K562 (cell line): ENCODE data around the gene CNOT4. TPM values are rescaled to one million over a fixed set of nuclear protein-coding genes. Genes with fewer than 3 reads are reported as not detected.

Experiments used
- ATF4 ChIP-seq: fragments of 450-650 bp; formaldehyde crosslinking; IDR thresholded peaks from 2 replicates; pipeline ENCODE4 v1.4.0; 2022; ENCODE audit warnings: mild to moderate bottlenecking, moderate library complexity
- BRD9 ChIP-seq: fragments of 450-650 bp; IDR thresholded peaks from 2 replicates; pipeline ENCODE4 v1.6.1; 2018; ENCODE audit warnings: low read depth; ENCODE audit not compliant: partially characterized antibody
- CHAMP1 ChIP-seq: fragments of 450-650 bp; IDR thresholded peaks from 2 replicates; pipeline ENCODE4 v1.6.1; 2016; ENCODE audit warnings: mild to moderate bottlenecking
- COPS2 ChIP-seq: fragments of 450-650 bp; conservative IDR thresholded peaks from 2 replicates; pipeline ENCODE4 v1.6.1; 2016; ENCODE audit warnings: mild to moderate bottlenecking, moderate library complexity
- DEAF1 ChIP-seq: fragments of 450-650 bp; formaldehyde crosslinking; IDR thresholded peaks from 2 replicates; pipeline ENCODE4 v1.4.0; 2020; ENCODE audit warnings: mild to moderate bottlenecking, moderate library complexity
- EGR1 ChIP-seq: fragments of 450-650 bp; conservative IDR thresholded peaks from 2 replicates; pipeline ENCODE4 v1.6.1; 2017; ENCODE audit warnings: mild to moderate bottlenecking
- GTF2F1 ChIP-seq: IDR thresholded peaks from 2 replicates; pipeline ENCODE4 v1.6.1; 2011; ENCODE audit warnings: low read depth, low read length, improper control_type of control experiment
- HMG20B ChIP-seq: fragments of 250-450 bp; sonication (Bioruptor Pico); IDR thresholded peaks from 2 replicates; pipeline ENCODE4 v1.5.0; 2021; ENCODE audit warnings: mild to moderate bottlenecking
- KAT7 ChIP-seq: sonication (generic); formaldehyde crosslinking; IDR thresholded peaks from 2 replicates; pipeline ENCODE4 v1.8.0; 2022; ENCODE audit warnings: missing genetic modification reagents, mild to moderate bottlenecking, borderline replicate concordance
- MAX ChIP-seq: sonication (generic); formaldehyde crosslinking; IDR thresholded peaks from 2 replicates; pipeline ENCODE4 v1.9.0; 2022; ENCODE audit warnings: mild to moderate bottlenecking, missing genetic modification reagents
- MXI1 ChIP-seq: IDR thresholded peaks from 2 replicates; pipeline ENCODE4 v1.6.1; 2011; ENCODE audit warnings: low read depth, mild to moderate bottlenecking, improper control_type of control experiment, low read length
- MYBL2 ChIP-seq, 2 experiments: fragments of 450-650 bp in 1 of 2; sonication (generic) in 1 of 2; formaldehyde crosslinking in 1 of 2; IDR thresholded peaks; 2 replicates each; pipeline versions ENCODE4 v1.6.1 to v1.8.1; 2017 to 2022; ENCODE audit warnings: borderline replicate concordance in 1 of 2, inconsistent platforms in 1 of 2, low read depth in 1 of 2, mild to moderate bottlenecking in 1 of 2, missing genetic modification reagents in 1 of 2, moderate library complexity in 1 of 2
- NFXL1 ChIP-seq: fragments of 450-650 bp; formaldehyde crosslinking; IDR thresholded peaks from 2 replicates; pipeline ENCODE4 v1.4.0; 2021; ENCODE audit warnings: mild to moderate bottlenecking
- PRMT5 ChIP-seq: sonication (generic); formaldehyde crosslinking; IDR thresholded peaks from 2 replicates; pipeline ENCODE4 v1.5.0; 2020; ENCODE audit warnings: missing genetic modification reagents
- TRIM24 ChIP-seq, 2 experiments: fragments of 450-650 bp; IDR thresholded peaks; 2 replicates each; pipeline ENCODE4 v1.6.1; 2016
- TSC22D4 ChIP-seq: fragments of 450-650 bp; IDR thresholded peaks from 2 replicates; pipeline ENCODE4 v1.6.1; 2016; ENCODE audit warnings: missing genetic modification characterization, missing biosample characterization, control low read depth
- ZBTB34 ChIP-seq: fragments of 250-450 bp; sonication (Bioruptor Pico); IDR thresholded peaks from 2 replicates; pipeline ENCODE4 v1.8.0; 2021; ENCODE audit warnings: mild to moderate bottlenecking, moderate library complexity
- ZEB2 ChIP-seq: fragments of 450-650 bp; IDR thresholded peaks from 2 replicates; pipeline ENCODE4 v1.6.1; 2016
- ZNF655 ChIP-seq: fragments of 250-450 bp; sonication (Bioruptor Pico); IDR thresholded peaks from 2 replicates; pipeline ENCODE4 v1.5.0; 2021
- ZNF695 ChIP-seq: fragments of 450-650 bp; formaldehyde crosslinking; IDR thresholded peaks from 2 replicates; pipeline ENCODE4 v1.4.0; 2020; ENCODE audit warnings: mild to moderate bottlenecking, moderate library complexity
- polyA plus RNA-seq, 8 experiments: library from polyadenylated mRNA; depleted of rRNA in 4 of 8; stranded (reverse) in 5 of 8; unstranded in 3 of 8; fragments of >200 nt; fragmentation: Nextera tagmentation in 2 of 8; fragmentation: Illumina TruSeq in 1 of 8; extraction: Ambion mirVana in 2 of 8; extraction: Trizol in 1 of 8; gene quantifications; 2 replicates each; pipeline versions ENCODE4 v1.2.1 to v1.2.3, GENCODE V29; 2011 to 2014; ENCODE audit warnings: inconsistent platforms in 1 of 8, missing spikeins in 1 of 8
- total RNA-seq, 7 experiments: library from RNA; depleted of rRNA in 6 of 7; stranded (reverse); fragments of >200 nt in 6 of 7; fragmentation: Illumina TruSeq in 2 of 7; extraction: Trizol in 2 of 7; gene quantifications; 2 replicates each; pipeline versions ENCODE4 v1.2.1 to v1.2.3, GENCODE V29; 2011 to 2021; ENCODE audit warnings: low replicate concordance in 1 of 7

The CNOT4 gene
- total and polyA plus RNA-seq, 9 of the 15 experiments (the other 6 are each of a cell fraction or from before 2014, with no cell fraction given): 8.6 to 24.1 (median 15.4) TPM

GRCh38 chr7:135448753-135449152 is 61.1 kb downstream of the CNOT4 start (continued):
- TF ChIP-seq CHAMP1: no peak
- TF ChIP-seq ZEB2: no peak
- no peak for TF ChIP-seq DEAF1 (CRISPR knock-in tag)
- no peak for TF ChIP-seq NFXL1 (CRISPR knock-in tag)
- no peak for TF ChIP-seq EGR1
- no peak for TF ChIP-seq COPS2
- TF ChIP-seq ZBTB34 (CRISPR knock-in tag): no peak
- no peak for TF ChIP-seq ZNF695
- no peak for TF ChIP-seq ZNF655 (CRISPR knock-in tag)
- no peak for TF ChIP-seq MAX (CRISPR knock-in tag)
- peak; percentile 92 to 93; a peak in 3 of 4 replicates for TF ChIP-seq TRIM24 (IDR thresholded peaks at IDR 0.05)
- no peak for TF ChIP-seq GTF2F1
- peak; percentile 69 for TF ChIP-seq ATF4 (CRISPR knock-in tag)
- TF ChIP-seq MXI1: no peak
- no peak for TF ChIP-seq HMG20B (CRISPR knock-in tag)
- TF ChIP-seq MYBL2 (IDR thresholded peaks at IDR 0.05; ENCODE audit: low read depth): peak; percentile 33; the same call in 1 of the 2 replicates
- no peak for TF ChIP-seq MYBL2 (CRISPR knock-in tag; IDR thresholded peaks at IDR 0.05; ENCODE audit: borderline replicate concordance)
- no peak for TF ChIP-seq TSC22D4
- TF ChIP-seq KAT7 (CRISPR knock-in tag): no peak
- TF ChIP-seq BRD9: peak; percentile 41
- no peak for TF ChIP-seq PRMT5 (CRISPR knock-in tag)
